Activated B cell treated with CpG ODN at 0.5 μM for 24 hours (primary cell): ENCODE results near the gene KRT4. TPM values are rescaled to one million over a fixed set of nuclear protein-coding genes. Genes with fewer than 3 reads are reported as not detected.
"Not testable (repeated sequence)": the region's sequence is repeated elsewhere in the genome, so short reads cannot be mapped to it uniquely, and the experiment has no call there.

Experiments
- ATAC-seq: fragments of 200-7000 bp; cut with Tn5 transposase; one replicate; pipeline ENCODE4 v1.10.0; 2021; ENCODE audit warnings: low read depth, mild to moderate bottlenecking, moderate library complexity
- CTCF ChIA-PET: fragments of 350-600 bp; sonication (Branson Sonifier 250); formaldehyde crosslinking; loops from one replicate; lab custom pipeline; 2021; ENCODE audit warnings: antibody characterized with exemption; lab: Charles Lee
- POLR2A ChIA-PET: fragments of 350-600 bp; sonication (Branson Sonifier 250); formaldehyde crosslinking; loops from one replicate; lab custom pipeline; 2021; ENCODE audit warnings: antibody characterized with exemption; lab: Charles Lee
- DNase-seq: peaks from one replicate; pipeline ENCODE4 v3.0.0; 2022
- H3K27ac Mint-ChIP-seq: one replicate; pipeline ENCODE4 v1.8.0; 2020; ENCODE audit warnings: mixed read lengths
- H3K27me3 Mint-ChIP-seq: one replicate; pipeline ENCODE4 v1.8.0; 2021; ENCODE audit warnings: mixed read lengths
- H3K36me3 Mint-ChIP-seq: one replicate; pipeline ENCODE4 v1.8.0; 2021; ENCODE audit warnings: low read depth, mixed read lengths
- H3K4me1 Mint-ChIP-seq: one replicate; pipeline ENCODE4 v1.8.0; 2021; ENCODE audit warnings: mixed read lengths
- H3K4me3 Mint-ChIP-seq: one replicate; pipeline ENCODE4 v1.8.0; 2020; ENCODE audit warnings: mild to moderate bottlenecking, mixed read lengths
- H3K9me3 Mint-ChIP-seq: one replicate; pipeline ENCODE4 v1.8.0; 2020; ENCODE audit warnings: mixed read lengths
- CTCF ChIP-seq: fragments of 200-600 bp; IDR thresholded peaks from one replicate; pipeline ENCODE4 v1.8.0; 2022; ENCODE audit warnings: antibody characterized with exemption, mild to moderate bottlenecking
- intact Hi-C: fragments of 100-400 bp; cut with micrococcal nuclease; formaldehyde crosslinking; loops from one replicate; pipeline ENCODE4 v1.15.1; 2024
- total RNA-seq: library from RNA; stranded (reverse); gene quantifications from 2 replicates; pipeline ENCODE4 v1.2.3, GENCODE V29; 2022

KRT4 gene
- total RNA-seq, 1 donor from 2014 or later: not detected

DNA sequence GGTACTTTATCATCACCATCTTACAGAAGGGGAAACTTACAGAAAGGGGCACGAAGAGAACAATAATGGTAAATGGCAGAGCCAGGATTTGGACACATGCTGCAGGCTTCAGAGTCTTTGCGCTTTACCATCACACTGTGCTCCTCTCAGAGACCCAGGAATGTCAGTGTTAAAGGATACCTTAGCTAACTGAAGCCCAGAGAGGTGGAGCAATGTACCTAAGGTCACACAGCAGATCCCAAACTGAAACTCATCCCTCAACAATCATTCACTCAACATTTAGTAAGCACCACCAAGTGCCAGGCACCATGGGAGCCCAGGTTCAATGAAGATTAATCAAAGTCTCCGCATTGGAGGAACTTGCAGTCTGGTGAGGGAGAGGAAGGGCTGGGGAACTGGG, 42.9 kb upstream of the KRT4 start:
- Mint-ChIP-seq H3K27me3 (peaks cover 20% of the 10 kb centered on the region), H3K4me1 (no peaks in the 10 kb centered on the region), H3K27ac (no peak overlapping the region), H3K9me3 (no peaks in the 10 kb centered on the region), H3K36me3 (no peaks in the 10 kb centered on the region), H3K4me3 (no peak overlapping the region)
- POLR2A ChIA-PET: no interaction called here
- intact Hi-C loops: no loop called here
- CTCF ChIA-PET: no interaction called here
- no peak for TF ChIP-seq CTCF
- no peak for DNase-seq
- ATAC-seq: no peak

DNA sequence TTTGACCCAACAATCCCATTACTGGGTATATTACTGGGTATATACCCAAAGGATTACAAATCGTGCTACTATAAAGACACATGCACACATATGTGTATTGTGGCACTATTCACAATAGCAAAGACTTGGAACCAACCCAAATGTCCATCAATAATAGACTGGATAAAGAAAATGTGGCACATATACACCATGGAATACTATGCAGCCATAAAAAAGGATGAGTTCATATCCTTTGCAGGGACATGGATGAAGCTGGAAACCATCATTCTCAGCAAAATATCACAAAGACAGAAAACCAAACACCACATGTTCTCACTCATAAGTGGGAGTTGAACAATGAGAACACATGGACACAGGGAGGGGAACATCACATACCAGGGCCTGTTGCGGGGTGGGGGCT, 42.2 kb upstream of the KRT4 start:
- H3K27me3 Mint-ChIP-seq: peaks cover 20% of the 10 kb centered on the region
- H3K4me1 Mint-ChIP-seq, CTCF ChIA-PET, POLR2A ChIA-PET, H3K9me3 Mint-ChIP-seq, ATAC-seq, DNase-seq, intact Hi-C loops, H3K27ac Mint-ChIP-seq, H3K36me3 Mint-ChIP-seq, H3K4me3 Mint-ChIP-seq: not testable (repeated sequence)

DNA sequence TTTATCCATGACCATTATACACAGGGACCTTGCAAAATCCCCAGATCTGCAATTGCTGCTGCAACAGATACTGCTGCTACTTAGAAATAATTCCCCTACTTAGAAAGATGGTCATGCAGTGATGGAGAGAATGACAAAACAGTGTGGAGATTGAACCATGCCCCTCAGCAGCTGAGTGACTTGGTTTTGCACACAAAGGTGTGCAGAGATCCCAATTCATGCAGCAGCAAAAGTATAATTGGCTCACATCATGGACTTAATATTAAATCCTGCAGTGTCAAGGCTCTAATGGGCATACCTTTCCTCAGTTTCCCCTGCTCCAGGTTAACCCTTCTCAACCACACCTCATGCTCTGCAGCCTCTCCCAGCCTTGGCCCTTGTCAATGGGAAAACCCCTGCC, 37.9 kb upstream of the KRT4 start:
- Mint-ChIP-seq H3K4me1 (peaks cover 6% of the 10 kb centered on the region), H3K27ac (no peak overlapping the region), H3K36me3 (no peaks in the 10 kb centered on the region), H3K27me3 (peaks cover 28% of the 10 kb centered on the region), H3K9me3 (no peaks in the 10 kb centered on the region), H3K4me3 (no peak overlapping the region)
- DNase-seq (no peak), ATAC-seq (no peak)
- intact Hi-C loops: no loop called here
- POLR2A ChIA-PET: interaction anchor here (0.6 kb wide), 1 partner anchor 9 kb away, joined by 3 read pairs; no protein-coding TSS in a partner anchor
- no peak for TF ChIP-seq CTCF
- CTCF ChIA-PET: no interaction called here

DNA sequence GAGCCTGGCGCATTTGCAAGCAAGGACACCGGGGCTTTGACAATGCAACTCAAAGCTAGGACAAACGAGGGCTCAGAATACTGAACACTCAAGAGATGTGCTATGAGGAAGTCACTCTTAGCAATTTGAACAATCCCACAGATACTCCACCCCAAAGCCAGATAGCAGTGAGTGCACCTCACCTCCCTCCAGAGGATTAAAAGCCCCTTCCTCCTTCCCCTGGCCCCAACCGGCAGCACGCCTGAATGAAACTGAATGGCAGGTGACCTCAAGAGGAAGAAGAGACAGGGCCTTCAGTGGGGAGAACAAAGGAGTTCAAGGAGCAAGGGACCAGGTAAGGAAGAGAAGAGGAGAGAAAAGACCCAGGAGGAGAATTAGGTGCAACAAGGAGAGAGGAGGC, 36.8 kb upstream of the KRT4 start:
- no peak overlapping the region for H3K4me3 Mint-ChIP-seq
- H3K27ac Mint-ChIP-seq: no peak overlapping the region
- intact Hi-C loops: no loop called here
- H3K36me3 Mint-ChIP-seq: no peaks in the 10 kb centered on the region
- POLR2A ChIA-PET: no interaction called here
- CTCF ChIA-PET: no interaction called here
- peaks cover 26% of the 10 kb centered on the region for H3K27me3 Mint-ChIP-seq
- TF ChIP-seq CTCF: no peak
- ATAC-seq (no peak), DNase-seq (no peak)
- H3K9me3 Mint-ChIP-seq: no peaks in the 10 kb centered on the region
- peaks cover 6% of the 10 kb centered on the region for H3K4me1 Mint-ChIP-seq

- H3K9me3 Mint-ChIP-seq: no peaks in the 10 kb centered on the region
- ATAC-seq: no peak
- no peaks in the 10 kb centered on the region for H3K36me3 Mint-ChIP-seq
- peaks cover 16% of the 10 kb centered on the region for H3K27me3 Mint-ChIP-seq
- no peak for TF ChIP-seq CTCF
- ChIA-PET POLR2A (no interaction called here), CTCF (no interaction called here)
- intact Hi-C loops: no loop called here
- H3K4me1 Mint-ChIP-seq: peaks cover 6% of the 10 kb centered on the region
- no peak overlapping the region for H3K4me3 Mint-ChIP-seq
- no peak overlapping the region for H3K27ac Mint-ChIP-seq
- no peak for DNase-seq
Observed at GRCh38 chr12:52849511-52849910, 35.6 kb upstream of the KRT4 start.

- intact Hi-C loops: no loop called here
- H3K4me1 Mint-ChIP-seq: peaks cover 6% of the 10 kb centered on the region
- ATAC-seq: no peak
- TF ChIP-seq CTCF: no peak
- H3K9me3 Mint-ChIP-seq: no peaks in the 10 kb centered on the region
- peaks cover 15% of the 10 kb centered on the region for H3K27me3 Mint-ChIP-seq
- no peak within 1 kb of the TSS for H3K27ac Mint-ChIP-seq
- DNase-seq: no peak
- CTCF ChIA-PET: no interaction called here
- H3K4me3 Mint-ChIP-seq: no peak within 1 kb of the TSS
- POLR2A ChIA-PET: no interaction called here
- no peaks in the 10 kb centered on the region for H3K36me3 Mint-ChIP-seq
Observed at GRCh38 chr12:52848661-52849255, 34.8 kb upstream of the KRT4 start, which contains the start of gene KRT78. Gene KRT78, minus strand, starts transcription at chr12:52848994. Its CDS starts 64 bp downstream, at chr12:52848930.
